MM.1S (cell line): ENCODE data around the gene HARS1.

Experiments
- CTCF ChIP-seq: fragments of 300-600 bp; sonication (generic); IDR thresholded peaks from 2 replicates; pipeline ENCODE4 v1.5.1; 2016; ENCODE audit warnings: antibody characterized with exemption, low read length, mixed read lengths
- EZH2phosphoT487 ChIP-seq: fragments of 300-600 bp; sonication (generic); IDR thresholded peaks from 2 replicates; pipeline ENCODE4 v1.6.1; 2018; ENCODE audit warnings: antibody characterized with exemption, low read length

GRCh38 chr5:140711794-140712193 lies 20.6 kb upstream of the HARS1 start:
- TF ChIP-seq CTCF: no peak
- TF ChIP-seq EZH2phosphoT487: no peak
